Nephron progenitor cell (in vitro differentiated cells): Measurements from ENCODE around the gene PDE4D.

Experiments used
- DNase-seq: peaks from one replicate; pipeline ENCODE4 v3.0.0; 2021
- H3K27ac Mint-ChIP-seq: 2 replicates; pipeline ENCODE4 v1.8.0; 2021; ENCODE audit warnings: mild to moderate bottlenecking, moderate library complexity, mixed read lengths
- H3K27me3 Mint-ChIP-seq: 2 replicates; pipeline ENCODE4 v1.8.0; 2021; ENCODE audit warnings: mild to moderate bottlenecking, low read depth, mixed read lengths; ENCODE audit not compliant: poor library complexity
- H3K36me3 Mint-ChIP-seq: 2 replicates; pipeline ENCODE4 v1.8.0; 2021; ENCODE audit warnings: low read depth, mixed read lengths
- H3K4me1 Mint-ChIP-seq: 2 replicates; pipeline ENCODE4 v1.8.0; 2021; ENCODE audit warnings: mixed read lengths
- H3K4me3 Mint-ChIP-seq: 2 replicates; pipeline ENCODE4 v1.8.0; 2021; ENCODE audit warnings: mild to moderate bottlenecking, moderate library complexity, mixed read lengths
- H3K9me3 Mint-ChIP-seq: 2 replicates; pipeline ENCODE4 v1.8.0; 2021; ENCODE audit warnings: mild to moderate bottlenecking, moderate library complexity, mixed read lengths
- CTCF ChIP-seq: fragments of 200-600 bp; sonication (generic); IDR thresholded peaks from 2 replicates; pipeline ENCODE4 v1.5.0; 2021; ENCODE audit warnings: antibody characterized with exemption

The PDE4D gene

GRCh38 chr5:59133764-59134261 is 759.7 kb downstream of the PDE4D start:
- no peak for DNase-seq
- TF ChIP-seq CTCF, result no peak
- Mint-ChIP-seq H3K4me1 (peaks cover 23% of the 10 kb centered on the region), H3K27me3 (no peaks in the 10 kb centered on the region), H3K4me3 (no peak overlapping the region), H3K27ac (peak overlapping the region; percentile 47), H3K36me3 (peaks cover 11% of the 10 kb centered on the region), H3K9me3 (no peaks in the 10 kb centered on the region)

- Mint-ChIP-seq H3K27me3 (no peaks in the 10 kb centered on the region), H3K4me3 (no peak overlapping the region), H3K27ac (no peak overlapping the region), H3K36me3 (peaks cover 8% of the 10 kb centered on the region), H3K4me1 (peaks cover 17% of the 10 kb centered on the region), H3K9me3 (no peaks in the 10 kb centered on the region)
- DNase-seq, result no peak
- TF ChIP-seq CTCF, result no peak
These were observed 761.4 kb downstream of the PDE4D start for GRCh38 chr5:59132131-59132530.

GRCh38 chr5:59130431-59130830 is 763.1 kb downstream of the PDE4D start:
- no peak for DNase-seq
- H3K36me3 Mint-ChIP-seq, result peaks cover 5% of the 10 kb centered on the region
- no peak overlapping the region for H3K27ac Mint-ChIP-seq
- no peaks in the 10 kb centered on the region for H3K27me3 Mint-ChIP-seq
- no peaks in the 10 kb centered on the region for H3K9me3 Mint-ChIP-seq
- H3K4me1 Mint-ChIP-seq, result peaks cover 11% of the 10 kb centered on the region
- no peak overlapping the region for H3K4me3 Mint-ChIP-seq
- no peak for TF ChIP-seq CTCF

- no peak overlapping the region for H3K27ac Mint-ChIP-seq
- H3K4me3 Mint-ChIP-seq, result no peak overlapping the region
- DNase-seq, result no peak
- no peaks in the 10 kb centered on the region for H3K27me3 Mint-ChIP-seq
- peaks cover 3% of the 10 kb centered on the region for H3K36me3 Mint-ChIP-seq
- H3K9me3 Mint-ChIP-seq, result no peaks in the 10 kb centered on the region
- TF ChIP-seq CTCF, result no peak
- H3K4me1 Mint-ChIP-seq, result peaks cover 7% of the 10 kb centered on the region
These were observed 764.8 kb downstream of the PDE4D start for GRCh38 chr5:59128646-59129290.

- DNase-seq, result no peak
These were observed 766.6 kb downstream of the PDE4D start for GRCh38 chr5:59126708-59127573.

More at GRCh38 chr5:59126708-59127573, 766.6 kb downstream of the PDE4D start:
- TF ChIP-seq CTCF, result no peak
- Mint-ChIP-seq H3K9me3 (no peaks in the 10 kb centered on the region), H3K27me3 (no peaks in the 10 kb centered on the region), H3K36me3 (no peaks in the 10 kb centered on the region), H3K4me3 (no peak overlapping the region), H3K4me1 (no peaks in the 10 kb centered on the region), H3K27ac (no peak overlapping the region)
